Astrocyte (in vitro differentiated cells and primary cell): ENCODE results near the gene ROM1. TPM values are rescaled to one million over a fixed set of nuclear protein-coding genes. Genes with fewer than 3 reads are reported as not detected.

Experiments used
- DNase-seq: peaks from one replicate; pipeline ENCODE4 v3.0.0-alpha.2; 2010; ENCODE audit warnings: low read depth
- FAIRE-seq: peaks from 2 replicates; lab custom pipeline; 2011; peaks lifted over from hg19 to GRCh38; lab: Jason Lieb, UNC
- H2AFZ ChIP-seq: 2 replicates; pipeline ENCODE4 v1.6.0; 2012; ENCODE audit warnings: low read depth, low read length, inconsistent platforms
- H3K27ac ChIP-seq: 2 replicates; pipeline ENCODE4 v1.5.1; 2011; ENCODE audit warnings: low read depth, low read length, inconsistent platforms
- H3K27me3 ChIP-seq: 2 replicates; pipeline ENCODE4 v1.6.0; 2011; ENCODE audit warnings: low read length, inconsistent platforms; ENCODE audit not compliant: insufficient read depth
- H3K36me3 ChIP-seq: 2 replicates; pipeline ENCODE4 v1.5.1; 2011; ENCODE audit warnings: low read length, inconsistent platforms; ENCODE audit not compliant: insufficient read depth
- H3K4me1 ChIP-seq: 2 replicates; pipeline ENCODE4 v1.5.1; 2011; ENCODE audit warnings: low read length, inconsistent platforms; ENCODE audit not compliant: insufficient read depth
- H3K4me2 ChIP-seq: 2 replicates; pipeline ENCODE4 v1.6.0; 2012; ENCODE audit warnings: low read length, inconsistent platforms
- H3K4me3 ChIP-seq: 2 replicates; pipeline ENCODE4 v1.5.1; 2011; ENCODE audit warnings: low read depth, mild to moderate bottlenecking, low read length, inconsistent platforms; ENCODE audit not compliant: insufficient read depth
- H3K79me2 ChIP-seq: 2 replicates; pipeline ENCODE4 v1.6.0; 2012; ENCODE audit warnings: mild to moderate bottlenecking, low read length, inconsistent platforms; ENCODE audit not compliant: insufficient read depth
- H3K9ac ChIP-seq: 2 replicates; pipeline ENCODE4 v1.6.0; 2012; ENCODE audit warnings: mild to moderate bottlenecking, low read length, inconsistent platforms
- H3K9me3 ChIP-seq: 2 replicates; pipeline ENCODE4 v1.5.1; 2012; ENCODE audit warnings: low read depth, mild to moderate bottlenecking, low read length, inconsistent platforms; ENCODE audit not compliant: insufficient read depth
- H4K20me1 ChIP-seq: 2 replicates; pipeline ENCODE4 v1.6.0; 2012; ENCODE audit warnings: low read length, inconsistent platforms; ENCODE audit not compliant: insufficient read depth
- H3K27ac Mint-ChIP-seq: one replicate; pipeline ENCODE4 v1.8.0; 2021; ENCODE audit warnings: mild to moderate bottlenecking, mixed read lengths; ENCODE audit not compliant: unreplicated experiment
- H3K27me3 Mint-ChIP-seq: one replicate; pipeline ENCODE4 v1.8.0; 2021; ENCODE audit warnings: low read depth, mixed read lengths; ENCODE audit not compliant: unreplicated experiment
- H3K36me3 Mint-ChIP-seq: one replicate; pipeline ENCODE4 v1.8.0; 2021; ENCODE audit warnings: low read depth, mixed read lengths; ENCODE audit not compliant: unreplicated experiment
- H3K4me1 Mint-ChIP-seq: one replicate; pipeline ENCODE4 v1.8.0; 2021; ENCODE audit warnings: low read depth, mixed read lengths; ENCODE audit not compliant: unreplicated experiment
- H3K4me3 Mint-ChIP-seq: one replicate; pipeline ENCODE4 v1.8.0; 2021; ENCODE audit warnings: mild to moderate bottlenecking, moderate library complexity, mixed read lengths; ENCODE audit not compliant: unreplicated experiment
- H3K9me3 Mint-ChIP-seq: one replicate; pipeline ENCODE4 v1.8.0; 2021; ENCODE audit warnings: mild to moderate bottlenecking, mixed read lengths; ENCODE audit not compliant: unreplicated experiment
- CTCF ChIP-seq: IDR thresholded peaks from 2 replicates; pipeline ENCODE4 v1.5.1; 2011; ENCODE audit warnings: low read depth, mild to moderate bottlenecking, inconsistent platforms, low read length, moderate library complexity; ENCODE audit not compliant: insufficient read depth
- EZH2 ChIP-seq: IDR thresholded peaks from 2 replicates; pipeline ENCODE4 v1.6.1; 2012; ENCODE audit warnings: mild to moderate bottlenecking, low read length, inconsistent platforms; ENCODE audit not compliant: insufficient read depth
- total RNA-seq: library from RNA; stranded (reverse); gene quantifications from 2 replicates; pipeline ENCODE4 v1.2.1, GENCODE V29; 2021

Gene ROM1
- total RNA-seq, 1 donor from 2014 or later: 1.3 TPM

GRCh38 chr11:62646825-62647608 lies 34.0 kb downstream of the ROM1 start:
- TF ChIP-seq CTCF (no peak), EZH2 (no peak)
- peaks cover 7% of the 10 kb centered on the region for H3K4me1 ChIP-seq
- H4K20me1 ChIP-seq: peaks cover 20% of the 10 kb centered on the region
- H2AFZ ChIP-seq: no peak overlapping the region
- FAIRE-seq (no peak), DNase-seq (no peak)
- peak overlapping the region; percentile 53 for H3K9ac ChIP-seq
- no peak overlapping the region for H3K4me3 ChIP-seq
- H3K9me3 ChIP-seq: no peaks in the 10 kb centered on the region
- peaks cover 77% of the 10 kb centered on the region for H3K79me2 ChIP-seq
- Mint-ChIP-seq H3K27me3 (no peaks in the 10 kb centered on the region), H3K27ac (peak overlapping the region; percentile 93), H3K36me3 (no peaks in the 10 kb centered on the region), H3K4me3 (peak overlapping the region; percentile 98), H3K9me3 (no peaks in the 10 kb centered on the region), H3K4me1 (peaks cover 3% of the 10 kb centered on the region)
- H3K36me3 ChIP-seq: peaks cover 19% of the 10 kb centered on the region
- peak overlapping the region; percentile 93 for H3K4me2 ChIP-seq
- H3K27ac ChIP-seq: no peak overlapping the region
- no peaks in the 10 kb centered on the region for H3K27me3 ChIP-seq

- H4K20me1 ChIP-seq: peaks cover 22% of the 10 kb centered on the region
- H3K36me3 ChIP-seq: peaks cover 19% of the 10 kb centered on the region
- Mint-ChIP-seq H3K27ac (no peak overlapping the region), H3K4me1 (peaks cover 7% of the 10 kb centered on the region), H3K4me3 (peak overlapping the region; percentile 60), H3K27me3 (no peaks in the 10 kb centered on the region), H3K9me3 (no peaks in the 10 kb centered on the region), H3K36me3 (no peaks in the 10 kb centered on the region)
- FAIRE-seq: no peak
- H3K79me2 ChIP-seq: peaks cover 77% of the 10 kb centered on the region
- no peak overlapping the region for H3K27ac ChIP-seq
- H3K4me3 ChIP-seq: no peak overlapping the region
- no peak overlapping the region for H2AFZ ChIP-seq
- DNase-seq: no peak
- H3K9ac ChIP-seq: no peak overlapping the region
- H3K27me3 ChIP-seq: no peaks in the 10 kb centered on the region
- TF ChIP-seq EZH2: no peak
- no peak for TF ChIP-seq CTCF
- peaks cover 10% of the 10 kb centered on the region for H3K4me1 ChIP-seq
- no peak overlapping the region for H3K4me2 ChIP-seq
- no peaks in the 10 kb centered on the region for H3K9me3 ChIP-seq
Measured at GRCh38 chr11:62647609-62648005, 34.5 kb downstream of the ROM1 start.
